Measurements from ENCODE around the gene RASSF3.
A peak's percentile ranks its signal among the peaks of the same experiment; 100 is the strongest.
"Not testable (repeated sequence)": the region's sequence is repeated elsewhere in the genome, so short reads cannot be mapped to it uniquely, and the experiment has no call there.

The RASSF3 gene

DNA sequence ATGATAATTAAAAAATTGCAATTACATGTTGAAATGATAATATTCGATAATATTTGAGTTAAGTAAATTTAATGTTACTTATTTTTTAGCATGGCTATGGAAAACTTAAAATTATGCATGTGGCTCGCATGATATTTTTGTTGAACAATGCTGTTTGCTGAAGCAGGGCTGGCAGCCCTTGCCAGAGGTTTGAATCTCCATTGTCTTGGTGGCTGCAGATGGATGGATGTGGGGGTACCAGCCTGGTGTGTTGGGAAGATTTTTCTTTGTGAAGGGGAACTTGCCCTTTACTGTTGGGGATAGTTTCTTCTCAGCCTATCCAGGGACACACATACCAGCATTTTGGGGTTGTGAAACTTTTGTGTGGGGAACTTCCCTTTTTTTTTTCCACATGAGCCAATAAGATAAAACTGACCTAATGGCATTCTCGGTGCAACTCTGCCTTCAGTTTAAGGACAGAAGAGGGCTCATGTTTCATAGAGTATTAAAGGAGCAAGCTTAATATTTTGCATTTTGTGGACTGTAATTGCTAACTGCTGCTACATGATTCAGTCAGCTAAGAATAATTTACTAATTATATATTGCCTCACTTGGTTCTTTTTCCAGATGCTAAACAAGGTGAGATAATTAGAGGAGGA, 8.8 kb downstream of the RASSF3 start:
- H3K36me3 ChIP-seq (ENCODE audit: control insufficient read depth, insufficient read depth, low read length) = peaks cover 21% of the 10 kb centered on the region
- WGBS, 2 experiments (ENCODE audit: insufficient coverage in 2 of 2) = 83 to 100% methylated on average over 1 of the region's 3 CpGs
- H3K4me1 ChIP-seq (ENCODE audit: control insufficient read depth, insufficient read depth, low read length, poor library complexity, severe bottlenecking) = no peaks in the 10 kb centered on the region
- H3K27ac ChIP-seq (ENCODE audit: low read depth, low read length, severe bottlenecking) = no peak overlapping the region
- H3K4me3 ChIP-seq (ENCODE audit: extremely low read depth, insufficient read depth, low read length, poor library complexity, severe bottlenecking) = no peak overlapping the region
- H3K9me3 ChIP-seq (ENCODE audit: control insufficient read depth, low read length) = no peaks in the 10 kb centered on the region

DNA sequence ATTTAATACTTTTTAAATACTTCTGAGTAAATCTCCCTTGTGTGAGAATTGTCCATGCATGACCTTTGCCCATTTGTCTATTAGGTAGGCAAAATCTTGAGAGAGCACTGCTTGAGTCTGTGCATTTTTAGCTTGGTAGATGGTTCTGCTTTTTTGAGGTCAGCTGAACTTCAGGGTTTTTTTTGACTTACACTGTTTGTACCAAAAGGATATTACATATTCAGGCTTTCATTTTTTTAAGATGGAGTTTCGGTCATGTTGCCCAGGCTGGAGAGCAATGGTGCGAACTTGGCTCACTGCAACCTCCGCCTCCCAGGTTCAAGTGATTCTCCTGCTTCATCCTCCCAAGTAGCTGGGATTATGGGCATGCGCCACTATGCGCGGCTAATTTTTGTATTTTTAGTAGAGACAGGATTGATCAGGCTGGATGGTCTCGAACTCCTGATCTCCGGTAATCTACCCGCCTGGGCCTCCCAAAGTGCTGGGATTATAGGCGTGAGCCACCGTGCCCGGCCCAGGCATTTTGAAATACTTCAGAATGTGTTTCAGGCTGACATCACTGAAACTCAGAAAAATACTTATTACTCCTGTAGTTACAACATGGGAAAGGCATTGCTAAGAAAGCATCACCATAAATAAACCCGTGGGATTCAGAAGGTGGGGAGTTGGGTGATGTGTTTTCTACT, 11.1 kb downstream of the RASSF3 start:
- Histone ChIP-seq H3K27ac (ENCODE audit: low read depth, low read length, severe bottlenecking) (no peak overlapping the region), H3K9me3 (ENCODE audit: control insufficient read depth, low read length) (no peaks in the 10 kb centered on the region), H3K4me1 (ENCODE audit: control insufficient read depth, insufficient read depth, low read length, poor library complexity, severe bottlenecking) (peaks cover 9% of the 10 kb centered on the region), H3K36me3 (ENCODE audit: control insufficient read depth, insufficient read depth, low read length) (peaks cover 14% of the 10 kb centered on the region), H3K4me3 (ENCODE audit: extremely low read depth, insufficient read depth, low read length, poor library complexity, severe bottlenecking) (no peak overlapping the region)
- 93 to 97% methylated on average over 9 to 12 of the region's 13 CpGs for WGBS, 2 experiments (ENCODE audit: insufficient coverage in 2 of 2)

DNA sequence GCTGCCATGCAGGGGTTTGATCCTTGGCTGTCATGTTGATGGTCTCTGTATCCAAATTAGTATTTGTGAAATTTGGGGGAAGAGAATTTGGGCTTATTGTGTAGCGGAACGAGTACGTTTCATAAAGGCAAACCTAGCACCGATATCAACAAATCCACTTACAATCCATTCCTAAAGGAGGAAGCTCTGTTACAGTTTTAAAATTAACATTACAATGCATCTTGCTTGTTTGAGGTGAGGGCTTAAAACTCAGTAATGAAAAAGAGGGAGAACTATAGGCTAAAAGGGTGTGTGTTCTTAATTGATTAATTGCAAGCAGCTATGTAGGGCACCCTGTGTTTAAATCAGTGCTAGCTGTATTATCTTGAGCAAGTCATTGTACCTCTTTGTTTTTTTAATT, 13.7 kb downstream of the RASSF3 start:
- Histone ChIP-seq H3K27ac (ENCODE audit: low read depth, low read length, severe bottlenecking) (no peak overlapping the region), H3K9me3 (ENCODE audit: control insufficient read depth, low read length) (no peaks in the 10 kb centered on the region), H3K4me1 (ENCODE audit: control insufficient read depth, insufficient read depth, low read length, poor library complexity, severe bottlenecking) (peaks cover 9% of the 10 kb centered on the region), H3K36me3 (ENCODE audit: control insufficient read depth, insufficient read depth, low read length) (peaks cover 2% of the 10 kb centered on the region), H3K4me3 (ENCODE audit: extremely low read depth, insufficient read depth, low read length, poor library complexity, severe bottlenecking) (no peak overlapping the region)
- WGBS, 2 experiments (ENCODE audit: insufficient coverage in 2 of 2) = no CpG with 5 or more reads among the region's 4 CpGs

DNA sequence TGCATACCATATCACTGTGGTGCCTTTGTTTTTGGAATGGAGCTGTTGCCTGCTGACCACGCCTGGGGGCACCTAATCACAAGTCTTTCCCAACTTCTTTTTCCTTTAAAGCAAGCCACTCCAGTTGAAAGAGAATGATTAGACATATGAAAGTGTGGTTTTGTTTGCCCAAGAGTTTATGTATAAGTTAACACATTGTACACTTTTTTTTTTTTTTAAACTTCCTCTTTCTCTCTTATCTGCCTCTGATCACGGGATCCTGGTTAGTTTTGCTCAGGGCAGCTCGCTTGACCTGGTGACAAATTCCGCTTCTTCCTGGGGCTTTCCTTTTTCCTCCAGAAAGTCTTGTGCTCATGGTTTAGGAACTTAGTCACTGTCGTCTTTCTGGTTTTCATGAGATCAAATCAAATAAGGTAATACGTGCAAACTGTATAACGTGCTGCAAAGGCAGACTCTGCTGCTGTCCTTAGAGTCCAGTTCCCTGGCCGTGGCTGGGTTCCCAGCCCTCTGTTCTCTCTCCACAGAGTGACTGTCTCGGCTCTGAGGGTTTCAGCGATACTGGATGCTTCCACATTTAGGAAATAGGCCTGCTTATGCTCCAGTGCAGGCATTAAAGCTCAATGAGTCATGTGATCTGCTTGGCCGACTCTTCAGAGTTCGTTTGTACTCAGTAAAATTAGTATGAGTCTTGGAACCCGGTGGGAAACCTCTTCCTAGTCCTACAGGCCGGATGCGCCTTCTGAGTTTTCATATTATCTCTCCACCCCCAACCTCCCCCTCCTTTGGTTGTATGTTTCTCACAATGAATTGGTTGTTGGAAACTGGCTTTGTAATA, 15.2 kb downstream of the RASSF3 start:
- peak overlapping the region; percentile 92 for H3K27ac ChIP-seq (ENCODE audit: low read depth, low read length, severe bottlenecking)
- WGBS, 2 experiments (ENCODE audit: insufficient coverage in 2 of 2) = 53 to 61% methylated on average over 10 to 11 of the region's 15 CpGs
- peak overlapping the region; percentile 9 for H3K4me3 ChIP-seq (ENCODE audit: extremely low read depth, insufficient read depth, low read length, poor library complexity, severe bottlenecking)
- peaks cover 8% of the 10 kb centered on the region for H3K36me3 ChIP-seq (ENCODE audit: control insufficient read depth, insufficient read depth, low read length)
- H3K9me3 ChIP-seq (ENCODE audit: control insufficient read depth, low read length) = no peaks in the 10 kb centered on the region
- H3K4me1 ChIP-seq (ENCODE audit: control insufficient read depth, insufficient read depth, low read length, poor library complexity, severe bottlenecking) = peaks cover 9% of the 10 kb centered on the region

DNA sequence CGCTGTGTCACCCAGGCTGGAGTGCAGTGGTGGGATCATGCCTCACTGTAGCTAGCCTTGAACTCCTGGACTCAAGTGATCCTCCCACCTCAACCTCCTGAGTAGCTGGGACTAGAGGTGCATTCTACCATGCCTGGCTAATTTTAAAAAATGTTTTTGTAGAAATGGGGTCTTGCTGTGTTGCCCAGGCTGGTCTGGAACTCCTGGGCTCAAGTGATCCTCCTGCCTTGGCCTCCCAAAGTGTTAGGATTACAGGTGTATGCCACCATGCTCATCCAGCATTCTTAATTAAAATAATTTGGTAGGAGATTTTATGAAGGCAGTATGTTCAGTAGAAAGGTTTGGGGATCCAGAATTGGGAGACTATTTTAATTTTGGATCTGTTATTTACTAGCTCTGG, 16.3 kb downstream of the RASSF3 start:
- 89 to 100% methylated on average over 1 of the region's 1 CpG for WGBS, 2 experiments (ENCODE audit: insufficient coverage in 2 of 2)
- H3K36me3 ChIP-seq (ENCODE audit: control insufficient read depth, insufficient read depth, low read length); H3K4me1 ChIP-seq (ENCODE audit: control insufficient read depth, insufficient read depth, low read length, poor library complexity, severe bottlenecking); H3K4me3 ChIP-seq (ENCODE audit: extremely low read depth, insufficient read depth, low read length, poor library complexity, severe bottlenecking); H3K9me3 ChIP-seq (ENCODE audit: control insufficient read depth, low read length); H3K27ac ChIP-seq (ENCODE audit: low read depth, low read length, severe bottlenecking): not testable (repeated sequence)

DNA sequence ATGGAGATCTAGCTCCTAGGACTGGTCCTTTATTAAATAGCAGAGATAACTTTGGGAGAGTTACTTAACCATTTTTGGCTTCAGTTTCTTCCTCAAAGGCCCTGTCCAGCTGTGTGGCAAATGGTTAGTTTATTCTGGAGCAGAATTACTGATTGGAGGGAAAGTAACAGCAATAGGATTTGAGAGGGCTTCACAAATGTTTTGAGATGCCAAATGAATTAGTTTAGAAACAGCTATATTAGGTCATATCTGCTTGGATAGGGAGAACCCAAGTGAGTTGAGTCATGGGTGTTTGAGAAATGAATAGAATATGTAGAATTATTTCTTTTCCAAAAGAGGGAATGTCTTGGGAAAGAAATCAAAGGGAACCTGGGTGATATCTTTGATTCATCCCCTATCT, 17.5 kb downstream of the RASSF3 start:
- H3K4me1 ChIP-seq (ENCODE audit: control insufficient read depth, insufficient read depth, low read length, poor library complexity, severe bottlenecking) = peaks cover 9% of the 10 kb centered on the region
- no peak overlapping the region for H3K4me3 ChIP-seq (ENCODE audit: extremely low read depth, insufficient read depth, low read length, poor library complexity, severe bottlenecking)
- peaks cover 11% of the 10 kb centered on the region for H3K36me3 ChIP-seq (ENCODE audit: control insufficient read depth, insufficient read depth, low read length)
- H3K9me3 ChIP-seq (ENCODE audit: control insufficient read depth, low read length) = no peaks in the 10 kb centered on the region
- H3K27ac ChIP-seq (ENCODE audit: low read depth, low read length, severe bottlenecking) = no peak overlapping the region

DNA sequence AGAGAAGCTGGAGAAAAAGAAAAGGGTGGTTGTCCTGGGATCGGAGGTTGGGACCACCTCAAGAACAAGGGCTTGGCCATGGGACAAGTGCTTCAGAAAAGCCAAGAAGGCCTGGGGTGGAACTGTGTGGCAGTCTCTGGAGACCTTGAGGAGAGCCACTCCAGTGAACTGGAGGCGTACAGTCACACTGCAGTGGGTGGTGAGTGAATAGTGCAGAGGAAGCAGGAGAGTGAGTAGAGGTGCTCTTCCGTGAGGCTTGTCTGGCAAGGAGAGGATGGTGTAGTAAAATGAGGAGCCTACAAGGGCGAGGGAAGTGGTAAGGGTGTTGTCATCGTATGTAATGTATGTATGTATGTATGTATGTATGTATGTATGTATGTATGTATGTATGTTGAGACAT, 20.9 kb downstream of the RASSF3 start:
- Histone ChIP-seq H3K4me3 (ENCODE audit: extremely low read depth, insufficient read depth, low read length, poor library complexity, severe bottlenecking) (no peak overlapping the region), H3K9me3 (ENCODE audit: control insufficient read depth, low read length) (peaks cover 6% of the 10 kb centered on the region), H3K4me1 (ENCODE audit: control insufficient read depth, insufficient read depth, low read length, poor library complexity, severe bottlenecking) (peaks cover 5% of the 10 kb centered on the region), H3K36me3 (ENCODE audit: control insufficient read depth, insufficient read depth, low read length) (peaks cover 15% of the 10 kb centered on the region), H3K27ac (ENCODE audit: low read depth, low read length, severe bottlenecking) (no peak overlapping the region)
- WGBS, 2 experiments (ENCODE audit: insufficient coverage in 2 of 2) = 94 to 98% methylated on average over 5 of the region's 5 CpGs

DNA sequence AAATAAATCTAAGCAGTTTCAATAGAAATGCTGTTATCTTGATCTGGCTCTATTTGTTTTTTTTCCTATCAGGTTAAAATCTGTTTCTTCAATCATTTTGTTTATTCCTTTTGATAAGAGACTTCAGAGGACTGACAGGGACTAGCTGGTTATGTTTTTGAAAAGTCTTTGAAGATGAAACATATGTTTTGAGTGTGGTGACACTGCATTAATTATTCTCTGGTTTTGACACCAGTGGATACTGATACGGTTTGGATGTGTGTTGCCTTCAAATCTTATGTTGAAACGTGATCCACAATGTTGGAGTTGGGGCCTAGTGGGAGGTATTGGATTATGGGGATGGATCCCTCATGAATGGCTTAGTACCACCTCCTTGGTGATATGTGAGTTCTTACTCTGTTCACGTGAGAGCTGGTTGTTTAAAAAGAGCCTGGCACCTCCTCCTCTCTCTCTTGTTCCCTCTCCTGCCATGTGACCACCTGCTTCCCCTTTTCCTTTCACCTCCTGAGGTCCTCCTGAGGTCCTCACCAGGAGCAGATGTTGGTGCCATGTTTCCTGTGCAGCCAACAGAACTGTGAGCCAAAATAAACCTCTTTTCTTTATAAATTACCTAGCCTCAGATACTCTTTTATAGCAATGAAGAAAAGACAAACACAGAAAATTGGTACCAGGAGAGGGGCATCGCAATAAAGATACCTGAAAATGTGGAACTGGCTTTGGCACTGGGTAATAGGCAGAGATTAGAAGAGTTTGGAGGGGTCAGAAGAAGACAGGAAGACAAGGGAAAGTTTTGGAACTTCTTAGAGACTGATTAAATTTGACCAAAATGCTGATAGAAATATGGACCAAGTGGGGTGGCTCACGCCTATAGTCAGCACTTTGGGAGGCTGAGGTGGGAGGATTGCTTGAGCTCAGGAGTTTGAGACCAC, 23.0 kb downstream of the RASSF3 start:
- peaks cover 7% of the 10 kb centered on the region for H3K4me1 ChIP-seq (ENCODE audit: control insufficient read depth, insufficient read depth, low read length, poor library complexity, severe bottlenecking)
- 98 to 100% methylated on average over 4 to 5 of the region's 5 CpGs for WGBS, 2 experiments (ENCODE audit: insufficient coverage in 2 of 2)
- peaks cover 6% of the 10 kb centered on the region for H3K9me3 ChIP-seq (ENCODE audit: control insufficient read depth, low read length)
- H3K4me3 ChIP-seq (ENCODE audit: extremely low read depth, insufficient read depth, low read length, poor library complexity, severe bottlenecking) = no peak overlapping the region
- H3K36me3 ChIP-seq (ENCODE audit: control insufficient read depth, insufficient read depth, low read length) = peaks cover 15% of the 10 kb centered on the region
- no peak overlapping the region for H3K27ac ChIP-seq (ENCODE audit: low read depth, low read length, severe bottlenecking)

DNA sequence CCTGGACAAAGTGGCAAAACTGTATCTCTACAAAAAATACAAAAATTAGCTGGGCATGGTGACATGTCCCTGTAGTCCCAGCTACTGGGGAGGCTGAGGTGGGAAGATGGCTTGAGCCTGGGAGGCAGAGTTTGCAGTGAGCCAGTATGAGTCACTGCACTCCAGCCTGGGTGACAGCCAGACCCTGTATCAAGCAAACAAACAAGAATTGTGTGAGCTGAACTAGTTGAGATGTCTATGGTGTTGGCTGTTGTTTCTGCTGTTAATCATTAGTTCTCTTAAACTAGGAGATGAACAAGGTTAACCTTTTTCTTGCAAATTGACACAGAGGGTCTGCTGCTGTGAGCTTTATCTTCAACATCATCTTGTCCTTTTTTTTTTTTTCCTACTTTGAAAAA, 23.6 kb downstream of the RASSF3 start:
- Histone ChIP-seq H3K9me3 (ENCODE audit: control insufficient read depth, low read length) (peaks cover 6% of the 10 kb centered on the region), H3K27ac (ENCODE audit: low read depth, low read length, severe bottlenecking) (no peak overlapping the region), H3K4me3 (ENCODE audit: extremely low read depth, insufficient read depth, low read length, poor library complexity, severe bottlenecking) (no peak overlapping the region), H3K36me3 (ENCODE audit: control insufficient read depth, insufficient read depth, low read length) (peaks cover 14% of the 10 kb centered on the region), H3K4me1 (ENCODE audit: control insufficient read depth, insufficient read depth, low read length, poor library complexity, severe bottlenecking) (peaks cover 7% of the 10 kb centered on the region)

DNA sequence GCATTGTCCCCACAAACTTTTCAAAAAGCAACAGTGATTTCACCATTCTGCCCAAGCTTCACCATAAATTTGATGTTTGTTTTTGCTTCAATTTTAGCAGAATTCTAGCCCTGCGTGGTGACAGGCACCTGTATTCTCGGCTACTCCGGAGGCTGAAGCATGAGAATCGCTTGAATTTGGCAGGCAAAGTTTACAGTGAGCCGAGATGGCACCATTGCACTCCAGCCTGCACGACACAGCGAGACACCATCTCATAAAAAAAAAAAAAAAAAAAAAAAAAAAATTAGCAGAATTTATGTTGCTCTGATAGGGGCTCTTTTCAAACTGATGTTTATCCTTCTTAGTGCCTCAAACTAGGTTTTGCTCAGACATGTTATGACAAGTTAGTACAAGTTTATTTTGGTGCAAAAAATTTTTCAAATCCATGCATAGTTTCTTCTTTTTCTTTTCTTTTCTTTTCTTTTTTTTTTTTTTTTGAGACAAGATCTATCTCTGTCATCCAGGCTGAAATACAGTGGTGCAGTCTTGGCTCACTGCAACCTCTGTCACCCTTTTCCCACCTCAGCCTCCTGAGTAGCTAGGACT, 24.3 kb downstream of the RASSF3 start:
- WGBS, 2 experiments (ENCODE audit: insufficient coverage in 2 of 2) = 83 to 97% methylated on average over 5 of the region's 7 CpGs
- Histone ChIP-seq H3K27ac (ENCODE audit: low read depth, low read length, severe bottlenecking) (no peak overlapping the region), H3K4me1 (ENCODE audit: control insufficient read depth, insufficient read depth, low read length, poor library complexity, severe bottlenecking) (peaks cover 7% of the 10 kb centered on the region), H3K36me3 (ENCODE audit: control insufficient read depth, insufficient read depth, low read length) (peaks cover 11% of the 10 kb centered on the region), H3K4me3 (ENCODE audit: extremely low read depth, insufficient read depth, low read length, poor library complexity, severe bottlenecking) (no peak overlapping the region), H3K9me3 (ENCODE audit: control insufficient read depth, low read length) (peaks cover 6% of the 10 kb centered on the region)

Measured in mesodermal cell (in vitro differentiated cells).